SK-N-SH treated with all-trans-retinoic acid at 6 μM for 48 hours (cell line): ENCODE results near the gene CHSY3.

Experiments used
- ATAC-seq: fragments of 200-7000 bp; cut with Tn5 transposase; 3 replicates; pipeline ENCODE4 v1.9.1; 2020; ENCODE audit warnings: mild to moderate bottlenecking, moderate library complexity
- ARNTL ChIP-seq: fragments of 450-650 bp; formaldehyde crosslinking; IDR thresholded peaks from 2 replicates; pipeline ENCODE4 v1.5.0; 2020; ENCODE audit warnings: low read depth, mild to moderate bottlenecking, moderate library complexity, borderline replicate concordance
- BACH2 ChIP-seq: fragments of 250-450 bp; sonication (Bioruptor Pico); IDR thresholded peaks from 2 replicates; pipeline ENCODE4 v1.9.0; 2021; ENCODE audit warnings: mild to moderate bottlenecking, borderline replicate concordance
- CREB5 ChIP-seq: fragments of 250-450 bp; sonication (Bioruptor Pico); IDR thresholded peaks from 2 replicates; pipeline ENCODE4 v1.5.1; 2020; ENCODE audit warnings: low read depth, mild to moderate bottlenecking, moderate library complexity
- CSDC2 ChIP-seq: fragments of 250-450 bp; sonication (Bioruptor Pico); IDR thresholded peaks from 2 replicates; pipeline ENCODE4 v1.5.0; 2020; ENCODE audit warnings: mild to moderate bottlenecking, moderate library complexity
- CSRNP3 ChIP-seq: fragments of 250-450 bp; sonication (Bioruptor Pico); IDR thresholded peaks from 2 replicates; pipeline ENCODE4 v1.5.1; 2021; ENCODE audit warnings: mild to moderate bottlenecking, moderate library complexity
- ESRRG ChIP-seq: fragments of 250-450 bp; sonication (Bioruptor Pico); IDR thresholded peaks from 2 replicates; pipeline ENCODE4 v1.6.1; 2021; ENCODE audit warnings: mild to moderate bottlenecking
- GLIS3 ChIP-seq: fragments of 250-450 bp; sonication (Bioruptor Pico); IDR thresholded peaks from 2 replicates; pipeline ENCODE4 v1.5.0; 2020; ENCODE audit warnings: mild to moderate bottlenecking, moderate library complexity
- ISL1 ChIP-seq: fragments of 250-450 bp; sonication (Bioruptor Pico); IDR thresholded peaks from 2 replicates; pipeline ENCODE4 v2.1.2; 2022; ENCODE audit warnings: mild to moderate bottlenecking, moderate library complexity
- OSR1 ChIP-seq: fragments of 250-450 bp; sonication (Bioruptor Pico); IDR thresholded peaks from 2 replicates; pipeline ENCODE4 v1.8.0; 2022; ENCODE audit warnings: moderate library complexity, mild to moderate bottlenecking, inconsistent platforms
- PATZ1 ChIP-seq: fragments of 250-450 bp; sonication (Bioruptor Pico); IDR thresholded peaks from 2 replicates; pipeline ENCODE4 v1.8.0; 2020; ENCODE audit warnings: mild to moderate bottlenecking, moderate library complexity, borderline replicate concordance
- POU6F1 ChIP-seq: fragments of 250-450 bp; sonication (Bioruptor Pico); IDR thresholded peaks from 2 replicates; pipeline ENCODE4 v1.8.0; 2021; ENCODE audit warnings: low read depth, mild to moderate bottlenecking, moderate library complexity, borderline replicate concordance
- PPARA ChIP-seq: fragments of 250-450 bp; sonication (Bioruptor Pico); IDR thresholded peaks from 2 replicates; pipeline ENCODE4 v1.5.0; 2020; ENCODE audit warnings: mild to moderate bottlenecking, borderline replicate concordance
- RARB ChIP-seq: fragments of 250-450 bp; sonication (Bioruptor Pico); IDR thresholded peaks from 2 replicates; pipeline ENCODE4 v1.8.0; 2021; ENCODE audit warnings: mild to moderate bottlenecking, moderate library complexity
- SNAI2 ChIP-seq: fragments of 250-450 bp; sonication (Bioruptor Pico); IDR thresholded peaks from 2 replicates; pipeline ENCODE4 v1.5.0; 2020; ENCODE audit warnings: mild to moderate bottlenecking, moderate library complexity
- TCF4 ChIP-seq: fragments of 250-450 bp; sonication (Bioruptor Pico); IDR thresholded peaks from 2 replicates; pipeline ENCODE4 v1.8.0; 2021; ENCODE audit warnings: mild to moderate bottlenecking, moderate library complexity, borderline replicate concordance
- TOX ChIP-seq: fragments of 250-450 bp; sonication (Bioruptor Pico); IDR thresholded peaks from 2 replicates; pipeline ENCODE4 v1.8.0; 2021; ENCODE audit warnings: mild to moderate bottlenecking, moderate library complexity, borderline replicate concordance
- TSHZ2 ChIP-seq: fragments of 250-450 bp; sonication (Bioruptor Pico); IDR thresholded peaks from 2 replicates; pipeline ENCODE4 v1.5.0; 2020; ENCODE audit warnings: mild to moderate bottlenecking, moderate library complexity
- ZC3H10 ChIP-seq: fragments of 250-450 bp; sonication (Bioruptor Pico); IDR thresholded peaks from 2 replicates; pipeline ENCODE4 v1.5.1; 2021; ENCODE audit warnings: mild to moderate bottlenecking, moderate library complexity
- ZFP3 ChIP-seq: fragments of 250-450 bp; sonication (Bioruptor Pico); IDR thresholded peaks from 2 replicates; pipeline ENCODE4 v1.5.0; 2020; ENCODE audit warnings: mild to moderate bottlenecking, moderate library complexity
- ZFP30 ChIP-seq: fragments of 450-650 bp; formaldehyde crosslinking; IDR thresholded peaks from 2 replicates; pipeline ENCODE4 v1.5.0; 2022; ENCODE audit warnings: mild to moderate bottlenecking, moderate library complexity
- ZNF565 ChIP-seq: fragments of 450-650 bp; formaldehyde crosslinking; conservative IDR thresholded peaks from 2 replicates; pipeline ENCODE4 v1.5.0; 2020; ENCODE audit warnings: low read depth, mild to moderate bottlenecking, moderate library complexity
- ZNF70 ChIP-seq: fragments of 450-650 bp; formaldehyde crosslinking; IDR thresholded peaks from 2 replicates; pipeline ENCODE4 v1.5.0; 2020; ENCODE audit warnings: mild to moderate bottlenecking, moderate library complexity
- ZNF8 ChIP-seq: fragments of 450-650 bp; formaldehyde crosslinking; IDR thresholded peaks from 2 replicates; pipeline ENCODE4 v1.5.0; 2020; ENCODE audit warnings: mild to moderate bottlenecking, moderate library complexity

Gene CHSY3

GRCh38 chr5:130158036-130158435, 253.8 kb downstream of the CHSY3 start:
- ATAC-seq, result no peak

GRCh38 chr5:130159968-130160367, 255.7 kb downstream of the CHSY3 start:
- ATAC-seq, result no peak
- TF ChIP-seq ZC3H10 (CRISPR knock-in tag) (no peak), ESRRG (CRISPR knock-in tag) (no peak), ISL1 (no peak), ZNF70 (CRISPR knock-in tag) (no peak), POU6F1 (CRISPR knock-in tag) (no peak), ZFP3 (CRISPR knock-in tag) (no peak), CSDC2 (CRISPR knock-in tag) (no peak), CREB5 (CRISPR knock-in tag) (no peak), ARNTL (CRISPR knock-in tag) (no peak)

More at GRCh38 chr5:130158036-130158435, 253.8 kb downstream of the CHSY3 start:
- TF ChIP-seq ZC3H10 (CRISPR knock-in tag) (no peak), TOX (no peak), ZNF565 (CRISPR knock-in tag) (no peak), TSHZ2 (CRISPR knock-in tag) (no peak)

- no peak for TF ChIP-seq CREB5 (CRISPR knock-in tag)
- TF ChIP-seq RARB, result no peak
- TF ChIP-seq TOX, result no peak
- no peak for TF ChIP-seq OSR1
- TF ChIP-seq GLIS3 (CRISPR knock-in tag), result no peak
- no peak for TF ChIP-seq CSRNP3
- no peak for TF ChIP-seq BACH2 (CRISPR knock-in tag)
- TF ChIP-seq ZFP3 (CRISPR knock-in tag), result no peak
- no peak for ATAC-seq
These were observed 260.7 kb downstream of the CHSY3 start for GRCh38 chr5:130164966-130165365.

GRCh38 chr5:130166839-130167490, 262.7 kb downstream of the CHSY3 start:
- TF ChIP-seq ZFP3 (CRISPR knock-in tag) (no peak), TOX (no peak), ZNF70 (CRISPR knock-in tag) (no peak), POU6F1 (CRISPR knock-in tag) (no peak), BACH2 (CRISPR knock-in tag) (no peak), ESRRG (CRISPR knock-in tag) (no peak), ZNF8 (CRISPR knock-in tag) (no peak), GLIS3 (CRISPR knock-in tag) (no peak), RARB (no peak), SNAI2 (no peak), OSR1 (no peak), PATZ1 (CRISPR knock-in tag) (no peak), ARNTL (CRISPR knock-in tag) (no peak), TCF4 (CRISPR knock-in tag) (no peak), CSDC2 (CRISPR knock-in tag) (no peak), PPARA (CRISPR knock-in tag) (no peak), ZC3H10 (CRISPR knock-in tag) (no peak), ISL1 (no peak), ZFP30 (no peak), ZNF565 (CRISPR knock-in tag) (no peak)
- ATAC-seq, result no peak
